GM12865 (cell line): Measurements from ENCODE around the gene PPIP5K2.

Experiments used
- DNase-seq: peaks from one replicate; pipeline ENCODE4 v3.0.0; 2010; ENCODE audit warnings: low read depth
- H3K4me3 ChIP-seq: 2 replicates; pipeline ENCODE4 v1.5.1; 2011; ENCODE audit warnings: mild to moderate bottlenecking, low read depth, low read length, control low read depth
- CTCF ChIP-seq: IDR thresholded peaks from 2 replicates; pipeline ENCODE4 v1.5.1; 2011; ENCODE audit warnings: low read length, control low read depth, low read depth, inconsistent platforms; ENCODE audit not compliant: insufficient read depth; ENCODE audit errors: missing control alignments

The PPIP5K2 gene

GRCh38 chr5:103092676-103093075 is 27.4 kb upstream of the PPIP5K2 start:
- DNase-seq: no peak
- H3K4me3 ChIP-seq: no peak overlapping the region
- no peak for TF ChIP-seq CTCF

- no peak for TF ChIP-seq CTCF
- H3K4me3 ChIP-seq: no peak overlapping the region
Observed at GRCh38 chr5:103093727-103094126, 26.4 kb upstream of the PPIP5K2 start.

GRCh38 chr5:103094737-103095136 is 25.4 kb upstream of the PPIP5K2 start:
- H3K4me3 ChIP-seq: no peak overlapping the region
- TF ChIP-seq CTCF: no peak
- no peak for DNase-seq

More at GRCh38 chr5:103093727-103094126, 26.4 kb upstream of the PPIP5K2 start:
- DNase-seq: no peak

GRCh38 chr5:103098993-103099392 is 21.1 kb upstream of the PPIP5K2 start:
- no peak for DNase-seq
- no peak for TF ChIP-seq CTCF
- H3K4me3 ChIP-seq: no peak overlapping the region

GRCh38 chr5:103101079-103101750 is 18.9 kb upstream of the PPIP5K2 start:
- no peak overlapping the region for H3K4me3 ChIP-seq
- DNase-seq: no peak
- no peak for TF ChIP-seq CTCF

- no peak for TF ChIP-seq CTCF
- no peak for DNase-seq
Observed at GRCh38 chr5:103102234-103102633, 17.9 kb upstream of the PPIP5K2 start.

GRCh38 chr5:103108086-103108485 is 12.0 kb upstream of the PPIP5K2 start:
- H3K4me3 ChIP-seq: no peak overlapping the region
- no peak for DNase-seq
- TF ChIP-seq CTCF: no peak

More at GRCh38 chr5:103102234-103102633, 17.9 kb upstream of the PPIP5K2 start:
- no peak overlapping the region for H3K4me3 ChIP-seq
